GM19372 (cell line): ENCODE data around the gene JADE3.

Source experiments
- ATAC-seq: cut with Tn5 transposase; IDR thresholded peaks from one replicate; pipeline ENCODE4 v1.9.1; 2021; ENCODE audit warnings: mild to moderate bottlenecking, low read depth, moderate library complexity; ENCODE audit not compliant: unreplicated experiment

The JADE3 gene

DNA sequence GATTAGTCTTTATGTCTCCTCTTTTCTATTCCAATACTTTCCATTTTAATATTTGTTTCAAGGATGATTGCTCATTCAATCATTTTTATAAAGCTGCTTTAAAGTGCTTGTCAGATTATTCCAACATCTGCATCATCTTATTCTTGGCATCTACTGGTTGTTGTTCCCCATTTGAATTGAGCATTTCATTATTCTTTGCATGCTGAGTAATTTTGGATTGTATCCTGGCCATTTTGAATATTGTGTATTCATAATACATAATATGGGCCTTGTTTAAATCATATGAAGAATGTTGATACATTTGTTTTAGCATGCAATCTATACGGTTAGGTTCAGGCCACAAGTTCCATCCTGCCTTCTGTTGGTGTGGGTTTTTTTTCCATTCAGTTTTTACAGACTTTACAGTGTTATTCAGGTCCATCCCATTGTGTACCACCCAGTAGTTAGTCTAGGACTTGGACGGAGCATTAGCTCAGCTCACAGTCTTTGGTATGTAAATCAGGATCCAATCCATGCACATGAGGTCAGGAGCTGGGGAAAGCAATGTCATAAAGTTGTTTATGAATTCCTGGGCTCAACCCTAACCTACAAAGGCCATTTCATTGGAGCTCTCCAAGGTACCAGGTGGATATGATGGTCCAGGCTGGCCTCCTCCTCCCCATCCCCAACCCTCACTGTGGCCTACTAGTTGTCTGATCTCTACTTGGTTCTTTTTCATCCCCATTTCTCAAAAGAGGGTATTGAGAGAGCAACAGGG lies 186.3 kb downstream of the JADE3 start:
- ATAC-seq, result no peak

DNA sequence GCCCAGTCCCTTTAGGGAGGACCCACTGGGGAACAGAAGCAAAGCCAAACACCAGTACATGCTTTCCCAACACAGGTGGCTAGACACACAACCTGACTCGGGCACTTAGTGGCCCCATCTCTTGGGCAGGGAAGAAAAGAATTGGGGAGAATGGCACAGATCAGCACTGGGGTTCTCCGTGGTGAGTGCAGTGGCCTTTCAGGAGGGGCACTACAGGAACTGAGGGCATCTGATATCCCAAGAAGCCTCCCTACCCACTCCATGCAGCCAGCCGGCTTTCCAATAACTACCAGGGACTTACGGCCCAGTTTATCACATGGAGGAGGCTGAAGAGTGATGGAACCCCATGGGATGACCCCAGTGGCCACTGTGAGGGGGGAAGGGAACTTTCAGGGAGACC lies 189.0 kb downstream of the JADE3 start:
- no peak for ATAC-seq
